GM19025 (cell line): Measurements from ENCODE around the gene SLC24A3.

Experiments used
- ATAC-seq: cut with Tn5 transposase; IDR thresholded peaks from one replicate; pipeline ENCODE4 v1.9.1; 2021; ENCODE audit warnings: mild to moderate bottlenecking, low read depth, moderate library complexity; ENCODE audit not compliant: unreplicated experiment

The SLC24A3 gene

DNA sequence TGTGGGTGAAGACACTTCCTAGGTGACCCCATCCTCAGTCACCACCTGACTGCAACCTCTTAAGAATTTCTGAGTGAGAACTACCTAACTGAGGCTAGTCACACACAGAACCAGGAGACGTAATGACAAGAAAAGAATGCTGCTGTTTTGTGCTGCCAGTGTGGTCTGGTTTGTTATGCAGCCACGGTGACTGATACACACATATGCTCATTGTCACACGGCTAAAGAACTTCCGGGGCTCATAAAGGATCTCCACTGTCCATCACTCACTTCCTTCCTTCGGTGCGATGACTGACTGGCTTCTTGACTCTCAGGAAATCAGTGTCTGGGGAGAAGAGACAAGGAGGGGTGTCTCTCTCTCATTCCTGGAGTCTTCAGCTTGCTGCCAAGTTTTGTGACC, 88.0 kb downstream of the SLC24A3 start:
- ATAC-seq = no peak

DNA sequence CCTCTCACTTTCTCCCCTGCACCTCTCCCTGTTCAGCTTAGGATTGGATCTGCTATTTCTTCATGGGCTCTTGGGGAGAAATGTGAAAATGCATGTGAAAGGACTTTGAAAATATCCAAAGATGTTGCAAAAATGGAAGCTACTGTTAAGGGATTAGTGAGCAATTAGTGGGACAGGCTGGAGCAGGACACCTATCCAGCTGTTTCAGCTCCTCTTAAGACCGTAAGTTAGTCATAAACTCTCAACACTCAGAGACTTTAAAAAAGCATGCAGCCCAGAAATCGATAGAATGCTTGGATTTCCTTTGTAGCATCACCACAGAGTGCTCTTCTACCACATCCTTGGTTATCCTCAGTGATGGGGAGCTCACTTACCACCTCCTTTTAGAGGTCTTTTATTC, 88.7 kb downstream of the SLC24A3 start:
- no peak for ATAC-seq

DNA sequence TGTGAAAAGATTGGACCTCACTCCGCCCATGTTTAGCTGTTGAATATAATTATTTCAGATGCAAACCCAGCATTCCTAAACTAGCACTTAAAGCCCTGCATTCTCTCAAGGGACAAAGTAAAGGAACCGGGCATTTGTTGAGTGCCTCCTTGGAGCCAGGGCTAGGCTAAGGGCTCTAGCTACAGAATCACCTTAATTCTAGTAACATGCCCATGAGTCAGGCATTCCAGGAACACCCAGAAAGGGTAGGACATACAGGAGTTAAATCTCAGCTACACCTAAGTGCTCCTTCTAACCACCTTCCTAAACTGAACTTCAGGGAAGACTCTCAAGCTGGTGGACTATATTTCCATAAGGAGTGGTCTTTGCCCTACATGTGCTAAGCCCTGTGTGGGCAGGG, 89.4 kb downstream of the SLC24A3 start:
- no peak for ATAC-seq

GRCh38 chr20:19302714-19303113, 90.3 kb downstream of the SLC24A3 start:
- no peak for ATAC-seq

GRCh38 chr20:19304389-19304788, 91.9 kb downstream of the SLC24A3 start:
- no peak for ATAC-seq

- no peak for ATAC-seq
Observed at GRCh38 chr20:19304886-19305415, 92.5 kb downstream of the SLC24A3 start.

GRCh38 chr20:19308146-19308545, 95.7 kb downstream of the SLC24A3 start:
- no peak for ATAC-seq

DNA sequence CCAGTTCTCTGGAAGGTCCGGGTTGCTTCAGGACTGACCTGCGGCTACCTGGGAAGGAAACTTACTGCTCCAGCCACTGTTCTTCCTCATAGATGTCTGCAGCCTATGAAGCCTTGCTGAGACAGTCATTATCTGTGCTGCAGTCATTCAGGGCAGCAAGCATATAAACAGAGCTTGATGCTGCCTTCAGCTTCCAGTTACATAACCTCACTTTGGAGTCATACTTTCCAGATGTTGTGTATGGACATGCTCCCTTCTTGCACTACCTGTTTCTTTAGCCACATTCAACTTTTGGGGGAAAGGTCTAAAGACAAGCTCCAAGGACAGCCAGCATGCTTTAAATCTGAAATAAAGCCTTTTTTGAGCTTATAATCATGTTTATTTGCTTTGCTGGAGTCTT, 98.1 kb downstream of the SLC24A3 start:
- ATAC-seq = no peak

DNA sequence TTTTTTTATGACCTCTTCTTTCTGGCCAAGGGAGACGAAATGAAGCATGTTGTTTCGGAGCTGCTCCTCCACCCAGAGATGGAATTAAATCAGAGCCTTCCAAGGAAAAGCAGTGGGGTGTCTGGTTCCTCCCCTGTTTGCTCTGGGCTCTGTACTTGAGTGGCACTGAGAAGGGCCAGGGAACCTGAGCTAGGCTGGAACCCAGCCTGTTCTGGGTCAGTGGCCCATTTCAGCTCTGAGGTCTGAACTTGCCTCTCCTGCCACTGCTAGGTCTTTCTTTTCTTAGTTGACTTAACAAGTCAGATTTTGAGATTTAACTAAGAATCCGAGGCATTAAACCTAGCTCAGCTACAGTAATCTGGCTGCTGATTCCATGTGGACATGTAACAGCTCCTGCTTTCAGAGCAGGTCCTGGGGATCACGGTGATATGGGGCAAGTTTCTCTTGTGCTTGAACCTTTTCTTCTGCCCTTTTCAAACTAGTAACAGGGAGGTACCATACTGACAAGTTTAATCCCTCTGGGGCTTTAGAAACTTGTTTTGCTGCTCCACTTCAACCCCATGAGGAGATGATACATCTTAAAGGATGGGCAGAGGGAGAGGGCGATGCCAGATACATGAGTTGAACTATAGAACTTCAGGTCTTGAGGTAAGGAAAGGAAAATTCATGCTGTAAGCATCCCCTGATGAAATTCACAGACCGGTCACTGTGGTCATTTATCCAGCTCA, 101.1 kb downstream of the SLC24A3 start:
- no peak for ATAC-seq

DNA sequence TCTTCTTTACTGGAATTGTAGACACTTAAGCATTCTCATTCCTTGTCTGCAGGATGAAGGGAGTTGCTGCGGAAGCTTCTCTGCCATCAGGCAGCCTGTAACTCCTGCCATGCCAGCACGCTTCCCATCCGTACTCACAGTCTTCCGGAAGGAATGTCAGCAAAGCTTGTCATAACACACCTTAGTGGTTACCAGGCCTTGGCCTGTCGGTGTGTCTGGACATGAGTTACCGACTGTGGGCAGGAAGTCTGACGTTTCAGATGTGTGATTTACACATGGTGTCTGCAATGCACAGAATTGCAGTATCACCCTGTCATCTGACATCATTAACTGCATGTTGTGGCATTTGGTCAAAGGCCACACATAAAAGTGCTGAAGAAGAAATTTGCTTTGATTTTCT, 102.2 kb downstream of the SLC24A3 start:
- ATAC-seq = no peak

DNA sequence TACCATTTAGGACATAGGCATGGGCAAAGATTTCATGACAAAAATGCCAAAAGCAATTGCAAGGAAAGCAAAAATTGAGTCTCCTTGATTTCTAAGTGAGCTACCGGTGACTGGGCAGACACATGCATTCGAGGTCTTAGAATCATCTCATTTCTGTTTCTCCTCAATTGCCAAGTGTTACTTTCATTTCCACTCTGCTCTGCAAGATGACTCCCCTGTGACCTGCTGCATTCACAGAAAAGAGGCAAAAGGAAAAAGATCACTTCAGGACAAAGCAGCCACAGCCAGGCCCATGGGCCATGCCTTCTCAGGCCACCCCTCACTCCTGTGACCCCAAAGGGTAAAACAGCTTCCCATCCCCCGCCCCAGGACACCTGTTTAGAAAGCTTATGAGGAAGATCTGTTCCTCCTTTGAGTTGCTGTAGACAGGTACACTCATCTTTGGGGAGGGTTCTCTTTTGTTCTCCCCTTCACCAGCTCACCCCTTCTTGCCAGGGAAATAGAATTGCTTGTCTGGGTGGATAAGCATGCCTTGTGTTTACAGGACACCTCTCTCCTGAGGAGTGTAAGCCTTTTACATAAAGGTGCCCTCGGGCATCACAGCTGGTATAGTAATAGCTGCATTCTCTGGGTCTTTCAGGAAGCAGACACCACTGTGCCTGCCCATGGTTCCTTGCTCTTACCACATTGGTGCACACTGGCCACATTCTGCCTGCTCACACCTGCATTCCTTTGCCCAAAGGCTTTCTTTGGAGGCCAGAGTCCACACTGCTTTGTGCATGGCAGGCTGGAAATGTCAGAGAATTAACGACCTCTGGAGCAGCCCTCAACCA, 105.0 kb downstream of the SLC24A3 start:
- ATAC-seq = no peak

DNA sequence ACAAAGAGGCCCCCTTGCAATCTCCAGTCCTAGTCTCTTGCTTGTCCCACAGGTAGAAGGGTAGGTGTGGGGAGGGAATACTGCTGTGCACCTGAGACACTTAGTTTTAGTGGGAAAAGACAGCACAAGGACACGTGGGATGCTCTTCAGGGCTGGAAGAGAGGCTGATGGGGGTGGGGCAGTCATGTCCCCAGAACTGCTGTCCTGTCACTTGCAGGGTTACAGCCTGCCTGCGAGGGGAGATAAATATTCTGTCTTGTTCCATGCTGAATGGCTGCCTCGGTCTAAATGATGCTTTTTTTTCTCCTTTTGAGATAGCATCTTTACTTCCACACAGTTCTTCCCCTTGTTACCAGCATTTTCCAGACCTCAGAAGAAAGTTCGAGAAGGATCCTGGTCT, 106.2 kb downstream of the SLC24A3 start:
- no peak for ATAC-seq

DNA sequence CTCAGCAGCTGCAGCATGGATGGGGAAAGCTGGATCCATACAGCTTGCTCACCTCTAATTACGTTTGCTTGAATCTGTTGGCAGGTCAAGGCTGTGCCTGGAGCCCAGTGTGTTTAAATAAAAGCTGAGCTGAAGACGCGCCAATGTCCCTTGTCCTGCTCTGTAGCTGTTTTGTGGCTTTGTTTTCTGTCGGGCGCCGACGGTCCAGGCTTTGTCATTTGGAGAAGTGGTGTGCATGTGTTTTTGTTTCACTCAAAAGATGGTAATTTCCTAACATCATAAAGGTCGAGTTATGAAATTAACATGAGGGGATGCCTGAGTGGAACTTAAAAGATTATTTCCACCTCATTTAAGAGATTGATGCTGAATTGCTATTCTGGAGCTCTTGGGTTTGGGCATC, 107.6 kb downstream of the SLC24A3 start:
- ATAC-seq = no peak

- no peak for ATAC-seq
Observed at GRCh38 chr20:19321176-19321575, 108.7 kb downstream of the SLC24A3 start.

DNA sequence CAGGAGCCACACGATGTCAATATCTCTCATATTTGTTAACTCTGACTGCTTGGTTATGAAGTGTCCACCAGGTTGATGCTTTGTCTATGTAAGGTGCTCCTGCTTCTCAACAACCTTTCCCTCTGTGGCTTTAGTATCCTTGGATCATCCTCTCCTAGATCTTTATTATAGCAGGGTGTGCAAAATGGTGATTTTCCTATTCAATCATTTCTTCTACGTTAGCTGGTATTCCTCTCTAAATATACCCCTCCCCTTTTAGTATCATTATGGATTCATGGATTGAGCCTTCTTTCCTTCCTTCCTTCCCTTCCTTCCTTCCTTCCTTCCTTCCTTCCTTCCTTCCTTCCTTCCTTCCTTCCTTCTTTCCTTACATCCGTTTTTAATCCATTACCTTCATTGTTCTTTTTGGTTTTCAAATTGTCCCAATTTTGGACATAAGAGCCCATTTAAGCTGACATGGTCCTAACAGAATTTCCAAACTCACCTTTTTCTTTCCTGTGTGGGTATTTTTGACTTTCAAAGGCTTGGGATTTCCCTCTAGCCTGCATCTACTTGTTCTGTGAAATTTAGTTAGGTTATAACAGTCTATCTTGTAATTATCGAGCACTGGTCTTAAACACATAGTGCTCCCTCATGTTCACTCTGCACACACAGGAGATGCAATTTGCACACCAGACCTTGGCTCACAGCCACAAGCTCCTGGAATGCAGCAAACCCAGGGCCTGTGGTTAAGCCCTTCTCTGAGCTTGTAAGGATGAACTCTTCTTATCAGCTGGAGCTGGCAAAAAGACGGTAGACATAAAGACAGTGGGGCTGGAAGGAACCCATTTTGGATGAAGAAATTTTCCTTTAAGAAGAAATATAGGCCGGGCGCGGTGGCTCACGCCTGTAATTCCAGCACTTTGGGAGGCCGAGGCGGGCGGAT, 109.9 kb downstream of the SLC24A3 start:
- no peak for ATAC-seq

DNA sequence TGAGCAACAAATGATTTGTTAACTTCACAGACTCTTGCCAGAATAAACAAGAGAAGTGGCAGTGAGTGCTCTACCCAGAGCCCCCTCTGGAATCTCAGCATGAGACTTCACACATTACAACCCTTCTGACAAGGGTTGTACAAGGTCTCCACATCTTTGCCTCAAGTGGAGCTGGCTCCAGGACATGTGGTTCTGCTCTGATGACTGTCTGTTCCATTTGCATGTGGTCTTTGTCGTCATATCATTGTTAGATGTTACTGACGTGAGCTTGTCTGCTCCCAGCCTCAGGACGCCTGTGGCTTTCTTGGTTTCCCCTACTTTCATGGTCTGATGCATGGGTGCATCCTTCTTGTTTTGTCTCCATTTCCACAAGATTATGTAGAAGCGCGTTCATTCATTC, 115.0 kb downstream of the SLC24A3 start:
- ATAC-seq = no peak

DNA sequence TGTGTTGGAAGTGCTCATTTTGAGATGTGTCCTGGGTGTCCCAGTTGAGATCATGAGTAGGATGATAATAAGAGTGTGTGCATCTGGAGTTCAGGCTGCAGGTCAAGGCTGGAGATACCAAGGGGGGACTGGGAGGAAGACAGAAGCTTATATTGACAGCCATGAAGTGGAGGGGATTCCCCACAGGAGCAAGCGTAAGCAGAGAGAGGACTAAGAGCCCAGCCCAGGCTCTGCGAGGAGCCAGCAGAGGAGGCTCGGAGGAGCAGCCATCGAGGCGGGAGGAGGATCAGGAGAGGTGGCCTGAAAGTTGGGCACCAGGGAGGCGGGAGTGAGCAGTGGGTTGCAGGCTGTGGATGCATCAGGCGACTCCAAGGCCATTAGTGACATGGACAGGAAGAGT, 116.2 kb downstream of the SLC24A3 start:
- ATAC-seq = no peak

DNA sequence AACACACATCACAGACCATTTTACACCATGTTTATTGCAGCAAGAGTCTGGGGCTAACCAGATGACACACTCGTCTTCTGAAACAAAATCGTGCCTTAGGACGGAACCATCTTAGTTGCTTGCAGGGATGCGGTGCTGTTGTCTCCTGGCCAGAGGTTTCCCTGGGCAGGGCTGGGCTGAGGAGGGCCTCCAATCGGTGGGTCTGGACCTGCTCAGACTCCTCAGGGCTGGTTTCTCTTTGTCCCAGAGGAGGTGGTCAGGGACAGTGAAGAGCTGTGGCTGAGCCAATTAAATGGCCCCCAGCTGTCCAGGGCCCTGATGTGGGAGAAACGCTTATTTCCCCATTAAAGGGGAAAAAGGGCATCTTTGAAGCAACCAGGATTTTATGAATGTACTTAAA, 117.6 kb downstream of the SLC24A3 start:
- ATAC-seq = no peak

DNA sequence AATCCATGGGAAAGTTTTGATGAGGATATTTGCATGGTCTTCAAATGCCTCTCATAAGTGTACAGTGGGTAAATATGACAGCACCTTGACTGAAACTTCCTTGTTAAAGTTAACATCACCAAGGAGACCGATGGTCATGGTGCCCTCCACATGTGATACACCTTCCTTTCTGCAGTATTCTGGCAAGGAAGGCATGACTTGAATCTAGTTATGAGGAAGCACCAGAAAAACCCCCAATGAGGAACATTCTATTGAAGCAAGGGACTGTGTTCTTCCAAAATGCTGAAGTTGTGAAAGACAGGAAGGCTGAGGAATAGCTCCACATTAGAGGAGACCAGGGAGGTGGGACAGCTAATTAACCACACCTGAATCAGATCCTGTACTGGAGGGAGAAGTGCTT, 118.3 kb downstream of the SLC24A3 start:
- no peak for ATAC-seq

GRCh38 chr20:19333563-19333962, 121.1 kb downstream of the SLC24A3 start:
- no peak for ATAC-seq

DNA sequence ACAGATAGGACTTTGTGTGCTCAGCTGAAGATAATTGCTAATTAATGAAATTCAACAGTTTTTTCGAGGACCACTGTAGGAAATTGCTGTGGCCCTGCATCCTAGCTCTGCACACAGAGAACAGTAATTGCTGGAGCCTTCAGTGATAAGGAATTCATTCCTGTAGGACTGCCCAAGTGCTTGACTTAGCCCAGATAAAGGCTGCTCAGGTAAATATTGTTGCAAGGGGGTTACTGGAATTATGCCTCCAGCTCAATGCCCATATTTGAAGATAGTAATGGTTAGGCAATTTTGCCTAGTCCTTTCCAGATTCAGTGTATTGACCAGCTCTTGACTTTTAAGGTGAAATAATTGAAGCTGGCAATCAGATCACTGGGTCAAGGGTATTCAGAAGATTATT, 122.9 kb downstream of the SLC24A3 start:
- ATAC-seq = no peak
